GM23338 (cell line): Measurements from ENCODE around the gene TLR9. TPM values are rescaled to one million over a fixed set of nuclear protein-coding genes. Genes with fewer than 3 reads are reported as not detected.
"Not testable (repeated sequence)": the region's sequence is repeated elsewhere in the genome, so short reads cannot be mapped to it uniquely, and the experiment has no call there.

Experiments used
- ATAC-seq: fragments of 200-7000 bp; cut with Tn5 transposase; 3 replicates; pipeline ENCODE4 v1.9.1; 2020
- DNase-seq: peaks from one replicate; pipeline ENCODE4 v3.0.0-alpha.2; 2015; ENCODE audit warnings: low spot score
- H2AFZ ChIP-seq: fragments of 200-600 bp; sonication (generic); 2 replicates; pipeline ENCODE4 v1.8.0; 2016; ENCODE audit warnings: antibody characterized with exemption, mild to moderate bottlenecking, moderate library complexity
- H3F3A ChIP-seq: fragments of 200-600 bp; sonication (generic); replicated peaks from 2 replicates; pipeline ENCODE4 v1.8.0; 2017; ENCODE audit warnings: antibody characterized with exemption, mixed run types, low read depth
- H3K27ac ChIP-seq: fragments of 200-600 bp; sonication (generic); 2 replicates; pipeline ENCODE4 v1.6.1; 2016; ENCODE audit warnings: low read depth
- H3K27me3 ChIP-seq: fragments of 200-600 bp; sonication (generic); 2 replicates; pipeline ENCODE4 v1.8.0; 2016; ENCODE audit warnings: mild to moderate bottlenecking, mixed run types, moderate library complexity; ENCODE audit not compliant: insufficient read depth
- H3K36me3 ChIP-seq: fragments of 200-600 bp; sonication (generic); 2 replicates; pipeline ENCODE4 v1.8.0; 2016; ENCODE audit warnings: mild to moderate bottlenecking; ENCODE audit not compliant: insufficient read depth
- H3K4me1 ChIP-seq: fragments of 200-600 bp; sonication (generic); 2 replicates; pipeline ENCODE4 v1.8.0; 2016; ENCODE audit warnings: mild to moderate bottlenecking, moderate library complexity; ENCODE audit not compliant: insufficient read depth
- H3K4me2 ChIP-seq: fragments of 200-600 bp; sonication (generic); 2 replicates; pipeline ENCODE4 v1.7.1; 2017; ENCODE audit warnings: mixed run types
- H3K4me3 ChIP-seq: fragments of 200-600 bp; sonication (generic); 2 replicates; pipeline ENCODE4 v1.6.1; 2016; ENCODE audit warnings: mixed run types
- H3K79me2 ChIP-seq: fragments of 200-600 bp; sonication (generic); replicated peaks from 2 replicates; pipeline ENCODE4 v1.8.0; 2017; ENCODE audit warnings: mild to moderate bottlenecking; ENCODE audit not compliant: insufficient read depth
- H3K9me2 ChIP-seq: fragments of 200-600 bp; sonication (generic); 2 replicates; pipeline ENCODE4 v1.8.0; 2017; ENCODE audit not compliant: insufficient read depth
- H4K20me1 ChIP-seq: fragments of 200-600 bp; sonication (generic); replicated peaks from 2 replicates; pipeline ENCODE4 v1.8.0; 2017; ENCODE audit warnings: mild to moderate bottlenecking; ENCODE audit not compliant: insufficient read depth
- H3K27ac Mint-ChIP-seq: 2 replicates; pipeline ENCODE4 v1.8.0; 2020; ENCODE audit warnings: inconsistent platforms, mild to moderate bottlenecking, moderate library complexity, mixed read lengths
- H3K27me3 Mint-ChIP-seq: 3 replicates; pipeline ENCODE4 v1.8.0; 2022; ENCODE audit warnings: low read depth, mild to moderate bottlenecking, moderate library complexity, mixed read lengths, inconsistent platforms; ENCODE audit not compliant: insufficient read depth, poor library complexity
- H3K36me3 Mint-ChIP-seq: 3 replicates; pipeline ENCODE4 v1.8.0; 2021; ENCODE audit warnings: low read depth, mild to moderate bottlenecking, inconsistent platforms, moderate library complexity, mixed read lengths
- H3K4me1 Mint-ChIP-seq: 3 replicates; pipeline ENCODE4 v1.8.0; 2020; ENCODE audit warnings: mild to moderate bottlenecking, inconsistent platforms, mixed read lengths
- H3K4me3 Mint-ChIP-seq: 3 replicates; pipeline ENCODE4 v1.8.0; 2021; ENCODE audit warnings: moderate library complexity, mild to moderate bottlenecking, inconsistent platforms, mixed read lengths
- H3K9me3 Mint-ChIP-seq: 3 replicates; pipeline ENCODE4 v1.8.0; 2020; ENCODE audit warnings: moderate library complexity, mild to moderate bottlenecking, inconsistent platforms, mixed read lengths
- CREB1 ChIP-seq: fragments of 250-450 bp; sonication (Bioruptor Pico); IDR thresholded peaks from 2 replicates; pipeline ENCODE4 v1.5.0; 2020; ENCODE audit warnings: low read depth, mild to moderate bottlenecking, moderate library complexity
- CTCF ChIP-seq, 2 experiments: fragments of 200-600 bp in 1 of 2; sonication (generic) in 1 of 2; conservative IDR thresholded peaks; 2 replicates each; pipeline versions ENCODE4 v1.5.1 to v1.6.1; 2016 to 2017; ENCODE audit warnings: antibody characterized with exemption in 2 of 2, low read depth in 2 of 2, mild to moderate bottlenecking in 2 of 2, moderate library complexity in 1 of 2
- EZH2 ChIP-seq: fragments of 200-600 bp; sonication (generic); IDR thresholded peaks from one replicate; pipeline ENCODE4 v1.8.0; 2017; ENCODE audit warnings: antibody characterized with exemption, mild to moderate bottlenecking, low read depth; ENCODE audit not compliant: unreplicated experiment
- EZH2phosphoT487 ChIP-seq: fragments of 200-600 bp; sonication (generic); IDR thresholded peaks from one replicate; pipeline ENCODE4 v1.8.1; 2018; ENCODE audit warnings: antibody characterized with exemption; ENCODE audit not compliant: unreplicated experiment
- JUNB ChIP-seq: IDR thresholded peaks from one replicate; pipeline ENCODE4 v1.6.1; 2016; ENCODE audit warnings: antibody characterized with exemption; ENCODE audit not compliant: unreplicated experiment
- NANOG ChIP-seq: IDR thresholded peaks from 2 replicates; pipeline ENCODE4 v1.6.1; 2016; ENCODE audit warnings: antibody characterized with exemption, borderline replicate concordance
- POLR2AphosphoS5 ChIP-seq: IDR thresholded peaks from 2 replicates; pipeline ENCODE4 v1.6.1; 2016; ENCODE audit warnings: antibody characterized with exemption, low read depth
- REST ChIP-seq: IDR thresholded peaks from one replicate; pipeline ENCODE4 v1.6.1; 2018; ENCODE audit warnings: antibody characterized with exemption; ENCODE audit not compliant: unreplicated experiment
- STAT1 ChIP-seq: IDR thresholded peaks from one replicate; pipeline ENCODE4 v1.6.1; 2016; ENCODE audit warnings: antibody characterized with exemption; ENCODE audit not compliant: unreplicated experiment
- ZNF114 ChIP-seq: fragments of 250-450 bp; sonication (Bioruptor Pico); IDR thresholded peaks from 2 replicates; pipeline ENCODE4 v1.5.0; 2020; ENCODE audit warnings: mild to moderate bottlenecking, moderate library complexity
- polyA plus RNA-seq: library from polyadenylated mRNA; unstranded; fragments of >200 nt; fragmentation: Nextera tagmentation; extraction: Ambion mirVana; gene quantifications from 2 replicates; pipeline ENCODE4 v1.2.1, GENCODE V29; 2016
- total RNA-seq: library from RNA; depleted of rRNA; stranded (reverse); fragments of >200 nt; shearing (Covaris generic); gene quantifications from 2 replicates; pipeline ENCODE4 v1.2.3, GENCODE V29; 2014
- TF ChIP-seq, protein P1 (sequence below): IDR thresholded peaks from 2 replicates; pipeline ENCODE4 v1.6.1; 2016; ENCODE audit warnings: antibody characterized with exemption

The TLR9 gene
- total and polyA plus RNA-seq, 2 experiments from 2014 or later: not detected

GRCh38 chr3:52225452-52226228 is at the start of gene TLR9 (continued):
- TF ChIP-seq CTCF (conservative IDR thresholded peaks at IDR 0.05; ENCODE audit: low read depth in 2 of 2) (no peak), JUNB (no peak)

- Histone ChIP-seq H4K20me1 (peaks cover 78% of the 10 kb centered on the region), H3K79me2 (peaks cover 83% of the 10 kb centered on the region), H3F3A (peaks cover 11% of the 10 kb centered on the region; the same call in 1 of the 2 replicates), H3K27ac (0 out of 2 replicates have a peak overlapping the region, but pooled peaks have one; percentile 20), H3K4me1 (peaks cover 21% of the 10 kb centered on the region), H3K4me2 (peak overlapping the region; percentile 16; the same call in 1 of the 2 replicates)
- not testable (repeated sequence) for H3K4me3 ChIP-seq, H3K27ac Mint-ChIP-seq, H3K27me3 ChIP-seq, DNase-seq, H3K9me3 Mint-ChIP-seq, ATAC-seq, H3K9me2 ChIP-seq, H3K4me3 Mint-ChIP-seq, H3K36me3 ChIP-seq, H2AFZ ChIP-seq
- Mint-ChIP-seq H3K4me1 (peaks cover 16% of the 10 kb centered on the region), H3K27me3 (peaks cover 11% of the 10 kb centered on the region), H3K36me3 (peaks cover 52% of the 10 kb centered on the region)
These were observed 49.3 kb upstream of the TLR9 start for GRCh38 chr3:52274781-52275180.

- no peak overlapping the region for H2AFZ ChIP-seq
- H4K20me1 ChIP-seq: peaks cover 91% of the 10 kb centered on the region
- peaks cover 99% of the 10 kb centered on the region for H3K79me2 ChIP-seq
- H3K36me3 ChIP-seq: peaks cover 26% of the 10 kb centered on the region
- ATAC-seq (no peak), DNase-seq (no peak)
- H3K27ac ChIP-seq: no peak overlapping the region
- no peak overlapping the region for H3K4me3 ChIP-seq
- H3K27me3 Mint-ChIP-seq: peaks cover 5% of the 10 kb centered on the region
- H3F3A ChIP-seq: peaks cover 11% of the 10 kb centered on the region; the same call in 1 of the 2 replicates
- no peaks in the 10 kb centered on the region for H3K9me2 ChIP-seq
- peaks cover 14% of the 10 kb centered on the region for H3K4me1 ChIP-seq
- no peak overlapping the region for H3K4me3 Mint-ChIP-seq
- H3K36me3 Mint-ChIP-seq: peaks cover 66% of the 10 kb centered on the region
- H3K27ac Mint-ChIP-seq: no peak overlapping the region
- H3K4me1 Mint-ChIP-seq: peaks cover 13% of the 10 kb centered on the region
- no peak overlapping the region for H3K4me2 ChIP-seq
- H3K27me3 ChIP-seq: no peaks in the 10 kb centered on the region
- H3K9me3 Mint-ChIP-seq: no peaks in the 10 kb centered on the region
- TF ChIP-seq JUNB (no peak), NANOG (no peak), EZH2phosphoT487 (no peak), EZH2 (no peak), STAT1 (no peak), POLR2AphosphoS5 (no peak), CREB1 (CRISPR knock-in tag) (no peak), REST (no peak), ZNF114 (CRISPR knock-in tag) (no peak)
- TF ChIP-seq, protein P1, sequence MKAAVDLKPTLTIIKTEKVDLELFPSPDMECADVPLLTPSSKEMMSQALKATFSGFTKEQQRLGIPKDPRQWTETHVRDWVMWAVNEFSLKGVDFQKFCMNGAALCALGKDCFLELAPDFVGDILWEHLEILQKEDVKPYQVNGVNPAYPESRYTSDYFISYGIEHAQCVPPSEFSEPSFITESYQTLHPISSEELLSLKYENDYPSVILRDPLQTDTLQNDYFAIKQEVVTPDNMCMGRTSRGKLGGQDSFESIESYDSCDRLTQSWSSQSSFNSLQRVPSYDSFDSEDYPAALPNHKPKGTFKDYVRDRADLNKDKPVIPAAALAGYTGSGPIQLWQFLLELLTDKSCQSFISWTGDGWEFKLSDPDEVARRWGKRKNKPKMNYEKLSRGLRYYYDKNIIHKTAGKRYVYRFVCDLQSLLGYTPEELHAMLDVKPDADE: no peak
These were observed 47.4 kb upstream of the TLR9 start for GRCh38 chr3:52272831-52273230.
